ENCODE measurements around the gene ANO3. TPM values are rescaled to one million over a fixed set of nuclear protein-coding genes. Genes with fewer than 3 reads are reported as not detected.

ANO3 gene
- total and polyA plus RNA-seq, 2 of the 8 experiments (the other 6 are each of a cell fraction or from before 2014, with no cell fraction given): not detected

GRCh38 chr11:26418386-26418912 lies 86.5 kb downstream of the ANO3 start:
- Histone ChIP-seq H3K79me2 (ENCODE audit: control insufficient read depth in 1 of 2, insufficient read depth in 2 of 2, low read length in 2 of 2) (no peaks in the 10 kb centered on the region), H3K79me1 (ENCODE audit: low read depth, low read length) (no peaks in the 10 kb centered on the region), H3K18ac (ENCODE audit: extremely low read depth, low read length) (no peak overlapping the region), H4K91ac (replicated peaks; ENCODE audit: insufficient read length, low read length) (no peak overlapping the region), H4K5ac (ENCODE audit: insufficient read length, low read depth, low read length) (no peak overlapping the region), H3K4me3 (ENCODE audit: extremely low read depth in 1 of 4, insufficient read depth in 2 of 4, low read depth in 3 of 4, low read length in 4 of 4) (no peak overlapping the region), H3K27me3 (replicated peaks in 1 of 4; ENCODE audit: control insufficient read depth in 3 of 4, extremely low read depth in 1 of 4, insufficient read depth in 3 of 4, low read length in 3 of 4) (no peaks in the 10 kb centered on the region), H2BK5ac (ENCODE audit: low read depth, low read length) (no peak overlapping the region), H3K4me2 (ENCODE audit: insufficient read depth in 1 of 2, low read depth in 2 of 2, low read length in 2 of 2) (no peak overlapping the region), H3K4me1 (replicated peaks in 1 of 4; ENCODE audit: control insufficient read depth in 3 of 4, insufficient read depth in 4 of 4, low read length in 3 of 4) (peaks cover 0 to 3% (median 0%) of the 10 kb centered on the region in 4 experiments; a peak in 1 of 7 replicates), H3K14ac (ENCODE audit: insufficient read length) (no peak overlapping the region), H4K20me1 (replicated peaks in 1 of 2; ENCODE audit: control insufficient read depth in 1 of 2, insufficient read depth in 2 of 2, low read length in 2 of 2) (no peaks in the 10 kb centered on the region), H2AFZ (ENCODE audit: low read length) (no peak overlapping the region), H4K8ac (ENCODE audit: extremely low read depth, insufficient read depth, low read length) (no peak overlapping the region), H3K27ac (ENCODE audit: low read depth, low read length) (no peak overlapping the region), H2AK5ac (ENCODE audit: low read depth, low read length) (no peak overlapping the region), H3K9ac (replicated peaks in 1 of 4; ENCODE audit: extremely low read depth in 1 of 4, low read depth in 3 of 4, low read length in 3 of 4) (no peak overlapping the region), H3K4ac (replicated peaks; ENCODE audit: insufficient read length, low read depth, low read length) (no peak overlapping the region), H3K9me3 (ENCODE audit: insufficient read depth in 2 of 2, low read depth in 1 of 2, low read length in 1 of 2) (no peaks in the 10 kb centered on the region), H2BK120ac (replicated peaks; ENCODE audit: low read depth, low read length) (no peak overlapping the region), H2BK20ac (ENCODE audit: low read length) (no peak overlapping the region), H2BK12ac (ENCODE audit: low read depth, low read length) (no peak overlapping the region), H3K23ac (ENCODE audit: insufficient read length) (no peak overlapping the region), H2BK15ac (ENCODE audit: low read length) (no peak overlapping the region), H3K56ac (replicated peaks; ENCODE audit: insufficient read length, low read depth, low read length) (no peak overlapping the region), H3K23me2 (ENCODE audit: low read depth, low read length) (peaks cover 2% of the 10 kb centered on the region; the same call in 1 of the 2 replicates), H3K36me3 (ENCODE audit: control insufficient read depth in 2 of 4, insufficient read depth in 4 of 4, low read length in 3 of 4) (no peaks in the 10 kb centered on the region)
- TF ChIP-seq CHD2 (IDR thresholded peaks at IDR 0.05; ENCODE audit: low read length) (no peak), TBP (IDR thresholded peaks at IDR 0.05; ENCODE audit: low read depth, low read length) (no peak), TAF7 (optimal IDR thresholded peaks at IDR 0.05; ENCODE audit: borderline replicate concordance, low read depth, low read length) (no peak), SP1 (IDR thresholded peaks at IDR 0.05; ENCODE audit: low read depth, low read length) (no peak), PHF8 (conservative IDR thresholded peaks at IDR 0.05; ENCODE audit: low read depth, low read length) (no peak), HDAC2 (IDR thresholded peaks at IDR 0.05; ENCODE audit: borderline replicate concordance in 1 of 2, low read depth in 2 of 2, low read length in 2 of 2) (no peak), RNF2 (IDR thresholded peaks at IDR 0.05; ENCODE audit: borderline replicate concordance, low read depth, low read length, missing control alignments, poor library complexity, severe bottlenecking) (no peak)
- ChIA-PET POLR2A (ENCODE audit: partially characterized antibody) (no interaction called here), CTCF (ENCODE audit: partially characterized antibody) (no interaction called here)
- DNase-seq (ENCODE audit: low read depth in 1 of 2, low spot score in 2 of 2) (no peak), FAIRE-seq (no peak)
- 93% methylated on average over 6 of the region's 6 CpGs; no CpG with 5 or more reads in 1 of the 2 experiments for WGBS, 2 experiments (ENCODE audit: extremely low coverage in 1 of 2, insufficient coverage in 1 of 2, insufficient read length in 1 of 2, insufficient replicate concordance in 2 of 2, low coverage in 1 of 2, low lambda C conversion rate in 2 of 2, missing lambda C conversion rate in 1 of 2)
